ENCODE results near the gene CDC42BPB. TPM values are rescaled to one million over a fixed set of nuclear protein-coding genes. Genes with fewer than 3 reads are reported as not detected.

CDC42BPB gene
- total and polyA plus RNA-seq, 2 of the 13 experiments (the other 11 are each of a cell fraction or from before 2014, with no cell fraction given), result 19.7 to 32.3 TPM

- Histone ChIP-seq H3K36me3 (replicated peaks in 1 of 2; ENCODE audit: control insufficient read depth in 1 of 2, insufficient read depth in 2 of 2, low read length in 2 of 2) (peaks cover 12 to 54% of the 10 kb centered on the region in 2 experiments; a peak in 4 of 5 replicates), H3K27me3 (ENCODE audit: control insufficient read depth in 1 of 2, insufficient read depth in 2 of 2, low read length in 2 of 2) (no peaks in the 10 kb centered on the region), H3K9ac (ENCODE audit: insufficient read depth, low read depth, low read length) (no peak overlapping the region), H3K4me2 (ENCODE audit: low read depth, low read length) (no peak overlapping the region), H4K20me1 (ENCODE audit: insufficient read depth, low read length) (no peaks in the 10 kb centered on the region), H3K9me3 (ENCODE audit: low read length) (peaks cover 20% of the 10 kb centered on the region), H3K27ac (ENCODE audit: extremely low read length, insufficient read depth, low read length) (no peak overlapping the region), H3K79me2 (ENCODE audit: insufficient read depth, low read length) (no peaks in the 10 kb centered on the region), H3K4me3 (replicated peaks in 1 of 3; ENCODE audit: insufficient read depth in 1 of 3, low read depth in 2 of 3, low read length in 3 of 3) (no peak overlapping the region), H3K4me1 (ENCODE audit: insufficient read depth, low read length) (no peaks in the 10 kb centered on the region), H2AFZ (ENCODE audit: low read length) (no peak overlapping the region)
- POLR2A ChIA-PET, result no interaction called here
- FAIRE-seq (no peak), DNase-seq (ENCODE audit: low spot score) (no peak), ATAC-seq (no peak; the same call in 2 of the 3 replicates)
- in situ Hi-C loops (cut with HindIII; ENCODE audit: extremely low pct_ligation_motif_present, low pct_unique_long_range_greater_than_20kb), result no loop called here
- intact Hi-C loops (cut with micrococcal nuclease; ENCODE audit: unreplicated experiment), result no loop called here
- CTCF ChIA-PET (ENCODE audit: low intra/inter-chr PET ratio, low total read pairs), result no interaction called here
- TF ChIP-seq KMT2B (CRISPR knock-in tag; IDR thresholded peaks at IDR 0.05) (no peak), REL (CRISPR knock-in tag; conservative IDR thresholded peaks at IDR 0.05) (no peak), ZNF609 (CRISPR knock-in tag; IDR thresholded peaks at IDR 0.05; ENCODE audit: borderline replicate concordance) (no peak)
- no TSS peak for BruUV-seq (replicated peaks)
- WGBS (ENCODE audit: low lambda C conversion rate), result 98% methylated on average over 15 of the region's 19 CpGs
Measured at GRCh38 chr14:102984336-102985102, 72.8 kb downstream of the CDC42BPB start.
